ENCODE measurements around the gene RND1. TPM values are rescaled to one million over a fixed set of nuclear protein-coding genes. Genes with fewer than 3 reads are reported as not detected.
"Not testable (repeated sequence)": the region's sequence is repeated elsewhere in the genome, so short reads cannot be mapped to it uniquely, and the experiment has no call there.

Gene RND1
- total and polyA plus RNA-seq, 7 donors: 0.36 to 16.2 (median 5.2) TPM; not detected in 2

DNA sequence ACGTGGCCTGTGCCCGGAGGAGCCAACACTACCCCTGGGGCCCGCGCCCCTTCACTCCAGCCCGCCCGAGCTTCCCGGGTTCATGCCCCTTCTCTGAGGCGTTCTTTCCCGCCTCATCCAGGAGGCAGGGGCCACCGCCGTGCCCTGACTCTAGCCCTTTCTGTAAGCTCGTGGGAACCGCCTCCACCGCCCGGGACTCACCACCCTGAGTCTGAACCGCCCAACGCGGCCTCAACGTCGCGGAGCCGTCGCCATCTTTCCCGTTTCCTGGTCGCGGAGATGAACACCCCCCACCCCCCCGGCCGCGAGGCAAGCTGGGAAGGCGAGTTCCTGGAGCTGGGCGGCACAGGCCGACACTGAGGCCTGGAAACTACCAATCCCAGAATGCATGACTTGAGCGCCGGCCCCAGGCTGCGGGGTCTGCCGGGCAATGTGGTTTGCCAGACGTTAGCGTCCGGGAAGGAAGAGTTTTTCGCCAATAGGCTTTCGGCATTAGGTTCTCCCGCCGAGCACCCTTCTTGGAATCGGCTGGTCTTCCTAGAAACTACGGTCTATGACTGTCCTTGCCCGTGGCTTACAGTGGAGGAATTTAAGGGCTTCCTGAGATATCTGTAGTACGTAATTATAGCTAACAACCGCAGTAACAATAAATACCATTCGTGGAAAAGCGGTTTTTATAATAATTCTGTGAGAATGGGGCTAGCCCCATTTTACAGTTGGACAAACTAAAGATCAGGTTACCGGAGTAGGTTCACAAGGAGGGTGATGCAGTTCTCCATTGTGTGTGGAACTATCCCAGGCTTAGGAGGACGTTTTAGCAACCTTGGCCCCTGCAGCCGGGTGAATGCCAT lies 13.6 kb downstream of the RND1 start, which contains the start of gene DDX23:
TSS of gene DDX23 (minus strand) at position 281 of the 851 bp plus-strand sequence. CDS start 6,381 bp downstream, outside the sequence.
- 0% methylated on average over 53 of the region's 53 CpGs for WGBS, 2 donors
- no peaks in the 10 kb centered on the region for H3K9me3 ChIP-seq
- intact Hi-C loops (cut with DNase I): no loop called here

DNA sequence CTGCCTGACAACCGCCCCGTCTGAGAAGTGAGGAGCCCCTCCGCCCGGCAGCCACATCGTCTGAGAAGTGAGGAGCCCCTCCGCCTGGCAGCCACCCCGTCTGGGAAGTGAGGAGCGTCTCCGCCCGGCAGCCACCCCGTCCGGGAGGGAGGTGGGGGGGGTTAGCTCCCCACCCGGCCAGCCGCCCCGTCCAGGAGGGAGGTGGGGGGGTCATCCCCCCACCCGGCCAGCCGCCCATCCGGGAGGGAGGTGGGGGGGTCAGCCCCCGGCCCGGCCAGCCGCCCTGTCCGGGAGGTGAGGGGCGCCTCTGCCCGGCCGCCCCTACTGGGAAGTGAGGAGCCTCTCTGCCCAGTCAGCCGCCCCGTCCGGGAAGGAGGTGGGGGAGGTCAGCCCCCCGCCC lies 23.6 kb downstream of the RND1 start:
- H3K27me3 ChIP-seq; intact Hi-C loops (cut with DNase I); H3K4me3 ChIP-seq; H3K27ac ChIP-seq; H3K9me3 ChIP-seq; DNase-seq; H3K4me1 ChIP-seq: not testable (repeated sequence)
- peaks cover 50 to 82% (median 57%) of the 10 kb centered on the region in 4 donors for H3K36me3 ChIP-seq
- WGBS, 2 donors: 95 to 96% methylated on average over 29 of the region's 29 CpGs

More for the DNA sequence above, 13.6 kb downstream of the RND1 start, which contains the start of gene DDX23:
- peak; percentile 97 for DNase-seq
- TF ChIP-seq CTCF (IDR thresholded peaks at IDR 0.05) (no peak), POLR2A (IDR thresholded peaks at IDR 0.05) (no peak), EP300 (IDR thresholded peaks at IDR 0.05) (peak in 2 of 4 donors; percentile 63 to 82), POLR2AphosphoS5 (IDR thresholded peaks at IDR 0.05) (peak; percentile 23 to 87 (median 73))
- H3K4me3 ChIP-seq: peak within 1 kb of the TSS; percentile 64 to 92 (median 85)
- H3K36me3 ChIP-seq: peaks cover 0 to 10% (median 0%) of the 10 kb centered on the region in 4 donors
- peaks cover 0 to 33% (median 24%) of the 10 kb centered on the region in 4 donors for H3K4me1 ChIP-seq
- H3K27me3 ChIP-seq: no peaks in the 10 kb centered on the region
- peak within 1 kb of the TSS; percentile 80 to 89 (median 86) for H3K27ac ChIP-seq

- intact Hi-C loops (cut with DNase I): no loop called here
Measured at GRCh38 chr12:48838048-48838447, 27.6 kb downstream of the RND1 start.

GRCh38 chr12:48832321-48833060 lies 33.2 kb downstream of the RND1 start:
- DNase-seq: no peak
- Histone ChIP-seq H3K9me3 (no peaks in the 10 kb centered on the region), H3K27me3 (no peaks in the 10 kb centered on the region), H3K27ac (no peak overlapping the region), H3K36me3 (peaks cover 65 to 100% (median 75%) of the 10 kb centered on the region in 4 donors), H3K4me1 (no peaks in the 10 kb centered on the region), H3K4me3 (no peak overlapping the region)
- intact Hi-C loops (cut with DNase I): no loop called here
- no peak for TF ChIP-seq POLR2AphosphoS5 (IDR thresholded peaks at IDR 0.05)
- TF ChIP-seq CTCF (IDR thresholded peaks at IDR 0.05): no peak
- TF ChIP-seq POLR2A (IDR thresholded peaks at IDR 0.05): no peak
- no peak for TF ChIP-seq EP300 (IDR thresholded peaks at IDR 0.05)
- 88 to 92% methylated on average over 12 of the region's 12 CpGs for WGBS, 2 donors

More at GRCh38 chr12:48838048-48838447, 27.6 kb downstream of the RND1 start:
- H3K27me3 ChIP-seq: no peaks in the 10 kb centered on the region
- TF ChIP-seq POLR2A (IDR thresholded peaks at IDR 0.05) (no peak), POLR2AphosphoS5 (IDR thresholded peaks at IDR 0.05) (no peak), EP300 (IDR thresholded peaks at IDR 0.05) (no peak), CTCF (IDR thresholded peaks at IDR 0.05) (no peak)
- H3K4me3 ChIP-seq: no peak overlapping the region
- peaks cover 50 to 84% (median 74%) of the 10 kb centered on the region in 4 donors for H3K36me3 ChIP-seq
- no peak overlapping the region for H3K27ac ChIP-seq
- H3K9me3 ChIP-seq: no peaks in the 10 kb centered on the region
- 82 to 92% methylated on average over 4 of the region's 4 CpGs for WGBS, 2 donors
- H3K4me1 ChIP-seq: no peaks in the 10 kb centered on the region
- DNase-seq: no peak

GRCh38 chr12:48831257-48831656 lies 34.4 kb downstream of the RND1 start:
- DNase-seq: no peak
- Histone ChIP-seq H3K4me1 (no peaks in the 10 kb centered on the region), H3K36me3 (peaks cover 59 to 100% (median 63%) of the 10 kb centered on the region in 4 donors), H3K9me3 (no peaks in the 10 kb centered on the region), H3K27ac (no peak overlapping the region), H3K4me3 (no peak overlapping the region), H3K27me3 (no peaks in the 10 kb centered on the region)
- intact Hi-C loops (cut with DNase I): no loop called here
- TF ChIP-seq POLR2A (IDR thresholded peaks at IDR 0.05) (no peak), EP300 (IDR thresholded peaks at IDR 0.05) (no peak), POLR2AphosphoS5 (IDR thresholded peaks at IDR 0.05) (no peak), CTCF (IDR thresholded peaks at IDR 0.05) (no peak)
- 87 to 93% methylated on average over 6 of the region's 6 CpGs for WGBS, 2 donors
